ENCODE data around the gene UBL7.

The UBL7 gene

GRCh38 chr15:74445816-74446763 is 14.9 kb downstream of the UBL7 start:
- Histone ChIP-seq H3K4me3 (no peak overlapping the region), H3K27me3 (no peaks in the 10 kb centered on the region), H3K4me1 (no peaks in the 10 kb centered on the region), H3K9me3 (no peaks in the 10 kb centered on the region), H3K27ac (no peak overlapping the region), H3K36me3 (peaks cover 55 to 71% (median 58%) of the 10 kb centered on the region in 3 donors)
- peak in 1 of 2 donors; percentile 24 for DNase-seq
- TF ChIP-seq CTCF (IDR thresholded peaks at IDR 0.05): no peak
- intact Hi-C loops (cut with DNase I; ENCODE audit: low total_unique reads): no loop called here

- H3K27me3 ChIP-seq: no peaks in the 10 kb centered on the region
- peaks cover 38 to 54% (median 41%) of the 10 kb centered on the region in 3 donors for H3K36me3 ChIP-seq
- intact Hi-C loops (cut with DNase I; ENCODE audit: low total_unique reads): no loop called here
- no peak overlapping the region for H3K4me3 ChIP-seq
- no peaks in the 10 kb centered on the region for H3K9me3 ChIP-seq
- H3K27ac ChIP-seq: no peak overlapping the region
- no peak for DNase-seq
- no peaks in the 10 kb centered on the region for H3K4me1 ChIP-seq
- TF ChIP-seq CTCF (IDR thresholded peaks at IDR 0.05): no peak
Measured at GRCh38 chr15:74444106-74445062, 16.6 kb downstream of the UBL7 start.

GRCh38 chr15:74443100-74443909 is 17.7 kb downstream of the UBL7 start:
- Histone ChIP-seq H3K27ac (no peak overlapping the region), H3K9me3 (no peaks in the 10 kb centered on the region), H3K27me3 (no peaks in the 10 kb centered on the region), H3K36me3 (peaks cover 27 to 43% (median 32%) of the 10 kb centered on the region in 3 donors), H3K4me3 (no peak overlapping the region), H3K4me1 (no peaks in the 10 kb centered on the region)
- no peak for DNase-seq
- TF ChIP-seq CTCF (IDR thresholded peaks at IDR 0.05): no peak
- intact Hi-C loops (cut with DNase I; ENCODE audit: low total_unique reads): no loop called here

GRCh38 chr15:74442604-74443003 is 18.4 kb downstream of the UBL7 start:
- TF ChIP-seq CTCF (IDR thresholded peaks at IDR 0.05): no peak
- H3K27me3 ChIP-seq: no peaks in the 10 kb centered on the region
- no peaks in the 10 kb centered on the region for H3K9me3 ChIP-seq
- no peak for DNase-seq
- intact Hi-C loops (cut with DNase I; ENCODE audit: low total_unique reads): no loop called here
- no peak overlapping the region for H3K4me3 ChIP-seq
- H3K36me3 ChIP-seq: peaks cover 20 to 36% (median 25%) of the 10 kb centered on the region in 3 donors
- H3K27ac ChIP-seq: no peak overlapping the region
- H3K4me1 ChIP-seq: no peaks in the 10 kb centered on the region

- H3K36me3 ChIP-seq: peaks cover 15 to 30% (median 19%) of the 10 kb centered on the region in 3 donors
- no peak overlapping the region for H3K4me3 ChIP-seq
- intact Hi-C loops (cut with DNase I; ENCODE audit: low total_unique reads): no loop called here
- no peaks in the 10 kb centered on the region for H3K4me1 ChIP-seq
- TF ChIP-seq CTCF (IDR thresholded peaks at IDR 0.05): no peak
- H3K27ac ChIP-seq: no peak overlapping the region
- no peaks in the 10 kb centered on the region for H3K27me3 ChIP-seq
- DNase-seq: no peak
- no peaks in the 10 kb centered on the region for H3K9me3 ChIP-seq
Measured at GRCh38 chr15:74442063-74442462, 18.9 kb downstream of the UBL7 start.

Measured in tibial artery (tissue), 4 donors.